HG03460 (cell line): Measurements from ENCODE around the gene CYP17A1.
"Not testable (repeated sequence)": the region's sequence is repeated elsewhere in the genome, so short reads cannot be mapped to it uniquely, and the experiment has no call there.

Experiments used
- ATAC-seq: cut with Tn5 transposase; IDR thresholded peaks from one replicate; pipeline ENCODE4 v1.9.1; 2021; ENCODE audit not compliant: unreplicated experiment

CYP17A1 gene, protein sequence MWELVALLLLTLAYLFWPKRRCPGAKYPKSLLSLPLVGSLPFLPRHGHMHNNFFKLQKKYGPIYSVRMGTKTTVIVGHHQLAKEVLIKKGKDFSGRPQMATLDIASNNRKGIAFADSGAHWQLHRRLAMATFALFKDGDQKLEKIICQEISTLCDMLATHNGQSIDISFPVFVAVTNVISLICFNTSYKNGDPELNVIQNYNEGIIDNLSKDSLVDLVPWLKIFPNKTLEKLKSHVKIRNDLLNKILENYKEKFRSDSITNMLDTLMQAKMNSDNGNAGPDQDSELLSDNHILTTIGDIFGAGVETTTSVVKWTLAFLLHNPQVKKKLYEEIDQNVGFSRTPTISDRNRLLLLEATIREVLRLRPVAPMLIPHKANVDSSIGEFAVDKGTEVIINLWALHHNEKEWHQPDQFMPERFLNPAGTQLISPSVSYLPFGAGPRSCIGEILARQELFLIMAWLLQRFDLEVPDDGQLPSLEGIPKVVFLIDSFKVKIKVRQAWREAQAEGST

DNA sequence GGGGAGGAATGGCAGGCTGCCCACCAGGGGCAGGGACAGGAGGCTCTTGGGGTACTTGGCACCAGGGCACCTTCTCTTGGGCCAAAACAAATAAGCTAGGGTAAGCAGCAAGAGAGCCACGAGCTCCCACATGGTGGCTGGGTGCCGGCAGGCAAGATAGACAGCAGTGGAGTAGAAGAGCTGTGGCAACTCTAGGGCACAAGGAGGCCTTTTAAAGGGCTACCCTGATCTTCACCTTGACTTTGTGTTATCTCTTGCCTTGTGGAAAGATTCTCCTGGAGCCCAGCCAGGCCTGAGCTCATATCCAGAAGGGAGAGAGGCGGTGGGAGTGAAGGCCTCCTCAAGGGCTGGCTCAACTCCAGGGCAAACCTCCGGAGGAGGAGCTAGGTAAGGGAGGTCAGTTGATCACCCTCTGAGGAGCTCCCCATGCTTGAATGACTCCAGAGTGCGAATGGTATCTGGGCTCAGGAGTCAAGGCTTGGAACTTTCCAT lies at the start of gene CYP17A1:
TSS of gene CYP17A1 (minus strand) at position 184 of the 492 bp plus-strand sequence. CDS start at position 132, 52 bp downstream.
- no peak for ATAC-seq

DNA sequence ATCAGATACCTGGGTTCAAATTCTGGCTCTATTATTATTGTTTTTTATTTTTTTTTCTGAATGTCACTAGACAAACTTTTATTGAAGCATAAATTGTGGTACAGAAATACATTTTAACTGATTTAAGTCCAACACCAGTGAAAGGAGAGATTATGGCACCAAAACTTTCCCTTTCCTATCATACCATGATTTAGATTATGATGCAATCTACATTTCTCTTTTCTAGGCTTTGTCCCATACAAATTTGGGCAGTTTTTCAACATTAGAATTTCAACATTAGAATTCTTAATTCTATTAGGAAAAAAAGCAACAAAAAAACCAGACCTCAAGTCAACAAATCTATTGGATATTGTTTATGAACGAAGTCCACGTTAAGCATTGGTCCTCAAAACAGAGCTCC lies 43.0 kb upstream of the CYP17A1 start:
- no peak for ATAC-seq

DNA sequence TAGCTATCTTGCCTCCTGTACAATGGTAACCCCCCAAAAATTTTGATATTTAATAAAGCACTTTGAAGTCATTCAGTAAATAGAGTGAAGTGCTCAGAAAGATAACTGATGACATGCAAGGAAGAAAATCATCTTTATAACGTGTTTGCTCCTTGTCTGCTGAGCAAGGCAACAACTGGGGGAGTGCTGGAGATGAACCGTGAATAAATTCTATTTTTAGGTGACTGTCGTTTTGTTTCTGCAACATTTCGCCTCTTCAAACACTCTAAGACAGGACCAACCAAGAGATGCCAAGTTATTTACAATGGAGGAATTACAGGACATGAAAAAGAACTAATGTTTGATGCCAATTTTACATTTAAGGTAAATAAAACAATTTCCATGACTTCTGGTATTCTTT lies 41.4 kb upstream of the CYP17A1 start:
- no peak for ATAC-seq

DNA sequence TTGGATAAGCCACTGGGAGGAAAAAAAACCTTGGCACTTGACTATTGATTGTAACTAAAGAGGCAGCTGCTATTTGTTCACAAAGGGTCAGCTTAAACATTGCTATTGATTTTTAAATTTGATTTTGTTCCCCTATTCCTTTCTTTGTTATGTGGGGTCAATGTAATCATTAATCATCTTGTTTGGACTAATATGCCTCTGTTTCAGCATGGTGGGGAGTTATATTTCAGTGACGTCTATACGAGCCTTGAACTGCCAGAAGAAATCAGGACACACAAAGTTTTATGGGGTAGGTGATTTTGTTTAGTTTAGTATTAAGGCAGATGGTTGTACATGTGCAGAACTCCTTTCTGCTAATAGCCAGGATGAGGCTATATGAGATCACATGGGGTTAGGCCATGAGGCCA lies 39.5 kb upstream of the CYP17A1 start:
- no peak for ATAC-seq

DNA sequence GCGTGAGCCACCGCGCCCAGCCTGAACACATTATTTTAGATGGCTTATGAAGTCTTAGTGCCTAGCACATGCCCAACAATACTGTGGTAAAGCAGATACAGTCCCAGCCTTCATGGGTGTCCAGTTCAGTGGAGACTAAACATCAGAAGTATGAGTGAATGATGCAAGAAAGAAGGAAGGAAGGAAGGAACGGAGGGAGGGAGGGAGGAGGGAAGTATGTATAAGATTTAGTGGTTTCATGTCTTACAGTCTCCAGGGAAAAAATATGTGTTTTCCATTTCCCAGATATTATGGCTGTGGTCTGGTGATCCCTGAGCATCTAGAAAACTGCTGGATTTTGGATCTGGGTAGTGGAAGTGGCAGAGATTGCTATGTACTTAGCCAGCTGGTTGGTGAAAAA lies 35.0 kb upstream of the CYP17A1 start:
- ATAC-seq, result no peak

DNA sequence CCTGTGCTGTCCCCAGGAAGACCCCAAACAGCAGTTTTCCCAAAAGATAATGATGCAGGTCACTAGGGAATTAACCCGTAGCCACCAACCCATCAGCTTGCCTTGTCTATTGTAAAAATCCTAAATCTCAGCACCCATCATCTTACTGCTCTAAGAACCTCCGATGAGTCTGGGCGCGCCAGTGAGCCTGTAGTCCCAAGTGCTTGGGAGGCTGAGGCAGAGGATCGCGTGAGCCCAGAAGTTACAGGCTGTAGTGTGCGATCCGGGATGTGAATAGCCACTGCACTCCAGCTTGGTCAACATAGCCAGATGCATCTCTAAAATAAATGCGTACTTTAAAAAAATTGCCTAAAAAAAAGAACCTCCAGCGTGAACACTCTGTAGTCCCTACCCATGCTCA lies 33.0 kb upstream of the CYP17A1 start:
- ATAC-seq, result no peak

DNA sequence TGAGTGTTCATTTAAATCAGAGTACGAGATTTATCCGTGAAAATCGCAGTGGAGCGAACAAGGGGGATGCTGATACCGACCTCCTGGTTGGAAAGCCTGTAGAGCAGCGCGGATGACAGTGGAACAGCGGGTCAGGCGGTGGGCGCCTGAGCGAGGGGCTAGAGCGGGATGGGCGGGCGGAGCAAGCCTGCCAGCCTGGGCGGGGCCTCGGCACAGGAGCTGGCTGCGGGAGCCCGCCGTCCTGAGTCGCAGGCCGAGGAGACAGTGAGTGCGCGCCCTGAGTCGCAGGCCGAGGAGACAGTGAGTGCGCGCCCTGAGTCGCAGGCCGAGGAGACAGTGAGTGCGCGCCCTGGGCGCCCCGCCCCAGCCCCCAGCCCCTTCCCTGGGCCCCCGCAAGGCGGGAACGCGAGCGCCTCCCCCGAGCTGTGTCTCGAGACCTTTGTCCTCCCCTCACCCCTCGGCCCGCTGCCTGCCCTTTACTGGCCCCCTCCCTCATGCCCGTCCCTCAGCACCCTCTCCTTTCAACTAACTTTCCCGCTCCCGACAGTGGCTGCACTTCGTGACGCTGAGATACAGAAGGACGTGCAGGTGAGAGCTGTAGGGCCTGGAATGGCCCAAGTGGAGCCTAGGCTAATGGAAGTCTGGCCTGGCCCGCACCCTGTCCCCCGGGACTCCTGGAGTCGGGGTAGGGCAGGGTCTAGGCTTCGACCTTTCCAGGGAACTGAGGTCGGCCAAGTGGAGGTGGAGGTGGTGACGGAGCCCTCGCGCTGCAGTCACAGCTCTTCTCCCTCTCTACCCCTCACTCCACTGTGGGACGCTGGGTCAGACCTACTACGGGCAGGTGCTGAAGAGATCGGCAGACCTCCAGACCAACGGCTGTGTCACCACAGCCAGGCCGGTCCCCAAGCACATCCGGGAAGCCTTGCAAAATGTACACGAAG lies 32.3 kb upstream of the CYP17A1 start, which contains the start of gene AS3MT:
TSS of gene AS3MT (plus strand) at position 213 of the 941 bp plus-strand sequence. CDS start at position 336, 123 bp downstream.
- ATAC-seq, result no peak

DNA sequence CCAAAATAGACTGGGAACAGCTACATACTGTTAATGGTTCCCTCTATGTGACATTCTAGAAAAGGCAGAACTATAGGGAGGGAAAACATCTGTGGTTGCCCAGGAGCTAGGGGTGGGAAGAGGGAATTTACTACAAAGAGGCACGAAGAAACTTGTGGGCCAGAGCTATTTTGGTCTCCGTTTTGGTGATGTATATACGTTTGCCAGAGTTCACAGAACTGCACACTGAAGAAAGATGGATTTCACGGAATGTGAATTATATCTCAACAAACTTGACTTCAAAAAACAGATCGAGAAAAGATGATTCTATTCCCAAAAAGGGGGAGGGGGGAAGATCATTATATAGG lies 31.7 kb upstream of the CYP17A1 start:
- no peak for ATAC-seq

DNA sequence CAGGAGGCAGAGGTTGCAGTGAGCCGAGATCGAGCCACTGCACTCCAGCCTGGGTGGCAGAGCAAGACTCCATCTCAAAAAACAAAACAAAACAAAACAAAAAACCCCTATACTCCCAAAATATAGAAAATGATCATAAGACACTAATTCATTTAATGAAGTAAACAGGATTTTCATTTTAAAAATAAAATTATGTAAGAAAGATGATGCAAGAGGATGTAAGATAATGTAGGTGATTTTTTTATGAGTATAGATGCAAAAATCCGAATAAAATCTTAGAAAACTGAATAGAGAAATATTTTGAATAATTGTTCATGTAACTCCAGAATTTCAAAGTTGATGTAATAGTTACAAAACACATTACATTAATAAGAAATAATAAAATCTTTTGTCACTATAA lies 28.4 kb upstream of the CYP17A1 start:
- ATAC-seq, result no peak

DNA sequence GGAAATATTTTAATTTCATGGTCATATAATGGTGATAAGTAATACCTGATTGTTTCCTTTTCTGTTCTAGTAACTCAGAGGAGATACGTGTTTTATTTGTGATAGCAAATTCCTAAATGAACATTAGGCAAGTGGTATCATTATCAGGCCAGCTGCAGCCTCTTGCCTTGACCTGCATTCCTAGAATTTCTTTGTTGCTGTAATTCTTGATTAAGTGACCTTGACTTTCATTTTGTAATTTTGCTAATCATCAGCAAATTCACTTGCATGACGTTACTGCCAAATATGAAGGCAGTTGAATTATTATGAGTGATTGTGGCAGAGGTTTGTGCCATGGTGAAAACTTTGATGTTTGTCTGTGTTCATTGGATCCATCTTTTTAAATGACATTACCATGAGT lies 26.4 kb upstream of the CYP17A1 start:
- ATAC-seq, result no peak

DNA sequence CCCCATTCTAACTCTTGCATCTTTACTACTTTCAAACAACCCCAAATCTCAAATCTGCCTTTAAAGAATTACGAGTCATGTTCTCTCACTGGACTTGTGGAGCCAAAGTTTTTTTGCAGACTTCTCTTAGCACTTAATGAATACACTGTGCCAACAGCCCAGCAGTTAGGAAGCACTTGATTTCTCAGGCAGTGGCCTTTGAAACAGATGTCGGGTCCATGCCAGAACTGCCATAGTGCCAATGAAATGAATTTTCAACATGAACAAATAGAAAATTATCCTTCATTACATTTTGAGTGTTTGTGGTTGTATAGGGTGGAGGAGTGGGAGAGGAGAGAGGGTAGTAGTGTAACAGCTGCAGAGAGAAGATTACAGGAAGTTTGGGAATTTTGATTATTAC lies 22.7 kb upstream of the CYP17A1 start:
- ATAC-seq, result no peak

DNA sequence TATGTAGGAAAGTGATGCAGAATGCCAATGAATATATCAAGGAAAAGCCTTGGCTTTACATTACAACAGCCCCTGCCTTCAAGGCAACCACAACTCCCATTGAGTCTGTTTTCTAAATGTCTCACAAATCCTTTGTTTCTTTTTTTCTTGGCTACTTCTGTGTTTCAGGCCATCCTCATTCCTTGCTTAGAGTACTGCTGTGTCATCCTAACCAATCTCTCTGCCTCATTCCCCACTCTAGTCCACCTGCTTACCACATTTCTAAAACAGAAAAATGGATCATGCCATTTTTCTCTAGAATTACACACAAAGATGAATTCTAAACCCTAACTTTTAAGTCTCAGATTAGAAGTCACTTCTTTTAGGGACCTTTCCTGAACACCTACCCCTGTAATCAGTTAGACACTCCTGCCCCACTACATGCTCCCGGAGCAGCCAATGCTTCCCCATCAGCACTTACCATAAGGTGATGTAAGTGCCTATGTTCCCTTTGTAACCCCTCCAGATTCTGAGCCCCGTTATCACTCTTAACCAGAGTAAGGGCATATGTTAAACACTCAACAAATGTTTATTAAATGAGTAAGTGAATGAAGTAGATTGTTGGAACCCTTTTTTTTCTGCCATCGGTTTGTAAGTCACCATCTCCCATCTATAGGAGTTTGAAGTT lies 19.7 kb upstream of the CYP17A1 start:
- ATAC-seq, result no peak

DNA sequence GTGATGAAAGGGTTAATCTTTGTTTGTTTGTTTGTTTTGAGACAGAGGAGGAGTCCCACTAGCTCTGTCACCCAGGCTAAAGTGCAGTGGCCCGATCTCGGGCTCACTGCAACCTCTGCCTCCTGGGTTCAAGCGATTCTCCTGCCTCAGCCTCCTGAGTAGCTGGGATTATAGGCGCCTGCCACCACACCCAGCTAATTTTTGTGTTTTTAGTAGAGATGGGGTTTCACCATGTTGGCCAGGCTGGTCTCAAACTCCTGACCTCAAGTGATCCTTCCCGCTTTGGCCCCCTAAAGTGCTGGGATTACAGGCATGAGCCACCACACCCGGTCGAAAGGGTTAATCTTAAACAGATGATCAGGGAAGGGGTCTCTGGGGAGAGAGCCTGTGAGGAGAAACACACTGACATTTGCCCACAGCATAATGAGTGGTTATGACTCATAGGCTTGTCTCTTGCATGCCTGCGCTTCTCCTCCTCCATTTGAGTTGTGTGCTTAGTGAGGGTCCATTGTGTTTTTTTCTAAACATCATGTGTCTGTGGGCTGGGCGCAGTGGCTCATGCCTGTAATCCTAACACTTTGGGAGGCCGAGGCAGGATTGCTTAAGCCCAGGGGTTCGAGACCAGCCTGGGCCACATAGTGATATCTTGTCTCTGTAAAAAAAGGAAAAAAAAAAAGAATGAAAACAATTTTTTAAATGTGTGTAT lies 18.7 kb upstream of the CYP17A1 start:
- not testable (repeated sequence) for ATAC-seq

DNA sequence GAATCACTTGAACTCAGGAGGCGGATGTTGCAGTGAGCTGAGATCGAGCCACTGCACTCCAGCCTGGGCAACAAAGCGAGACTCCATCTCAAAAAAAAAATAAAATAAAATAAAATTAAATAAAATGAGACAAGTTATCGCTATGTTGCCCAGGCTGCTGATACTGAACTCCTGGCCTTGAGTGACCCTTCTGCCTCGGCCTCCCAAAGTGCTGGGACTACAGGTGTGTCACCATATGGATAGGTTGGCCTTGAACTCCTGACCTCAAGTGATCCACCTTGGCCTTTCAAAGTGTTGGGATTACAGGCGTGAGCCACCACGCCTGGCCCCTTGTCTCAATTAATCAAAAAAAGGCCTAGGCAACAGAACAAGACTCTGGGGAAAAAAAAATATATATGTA lies 16.0 kb upstream of the CYP17A1 start:
- not testable (repeated sequence) for ATAC-seq

DNA sequence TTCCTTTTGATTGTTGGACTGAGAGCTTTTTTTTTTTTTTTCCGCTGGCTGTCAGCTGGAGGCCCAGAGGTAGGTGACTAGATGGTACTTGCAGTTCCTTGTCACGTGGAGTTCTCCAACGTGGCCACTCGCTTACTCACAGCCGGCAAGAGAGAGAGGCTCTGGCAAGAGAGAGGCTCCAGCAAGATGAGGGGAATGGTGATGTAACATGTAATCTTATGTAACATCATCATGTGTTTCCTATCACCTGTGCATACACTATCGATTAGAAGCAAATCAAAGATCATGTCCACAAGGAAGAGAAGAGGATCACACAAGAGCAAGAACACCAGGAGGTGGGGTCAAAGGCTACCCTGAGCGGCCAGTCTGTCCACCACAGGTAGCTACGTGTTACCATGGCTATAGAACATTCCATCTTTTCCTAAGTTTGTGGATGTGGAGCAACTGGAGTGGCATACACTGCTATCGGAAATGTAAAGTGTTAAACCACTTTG lies 12.9 kb upstream of the CYP17A1 start:
- ATAC-seq, result no peak

DNA sequence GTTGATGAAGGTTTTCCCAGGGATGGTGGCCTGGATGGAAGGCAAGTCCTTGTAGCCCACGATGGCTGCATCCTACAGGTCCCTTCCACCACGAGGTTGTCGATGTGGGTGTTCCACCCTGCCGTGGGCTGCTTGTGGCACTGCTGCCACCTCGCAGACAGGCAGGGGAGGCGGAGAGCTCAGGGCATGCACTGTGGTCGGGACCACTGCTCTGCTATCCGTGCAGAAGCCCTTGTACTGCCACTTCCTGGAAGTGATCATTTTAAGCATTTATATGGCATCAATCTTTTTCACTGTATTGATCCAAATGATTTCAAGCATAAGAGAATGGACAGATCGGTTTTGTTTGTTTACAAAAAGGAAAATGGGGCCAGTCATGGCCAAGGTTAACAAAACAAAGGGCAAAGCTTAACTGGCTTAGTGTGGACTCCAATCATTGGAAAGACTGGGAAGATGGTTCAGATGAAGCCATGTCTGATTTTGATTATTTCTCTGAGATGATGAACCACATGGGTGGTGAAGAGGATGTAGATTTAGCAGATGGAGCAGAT lies 8.2 kb upstream of the CYP17A1 start:
- ATAC-seq, result no peak

DNA sequence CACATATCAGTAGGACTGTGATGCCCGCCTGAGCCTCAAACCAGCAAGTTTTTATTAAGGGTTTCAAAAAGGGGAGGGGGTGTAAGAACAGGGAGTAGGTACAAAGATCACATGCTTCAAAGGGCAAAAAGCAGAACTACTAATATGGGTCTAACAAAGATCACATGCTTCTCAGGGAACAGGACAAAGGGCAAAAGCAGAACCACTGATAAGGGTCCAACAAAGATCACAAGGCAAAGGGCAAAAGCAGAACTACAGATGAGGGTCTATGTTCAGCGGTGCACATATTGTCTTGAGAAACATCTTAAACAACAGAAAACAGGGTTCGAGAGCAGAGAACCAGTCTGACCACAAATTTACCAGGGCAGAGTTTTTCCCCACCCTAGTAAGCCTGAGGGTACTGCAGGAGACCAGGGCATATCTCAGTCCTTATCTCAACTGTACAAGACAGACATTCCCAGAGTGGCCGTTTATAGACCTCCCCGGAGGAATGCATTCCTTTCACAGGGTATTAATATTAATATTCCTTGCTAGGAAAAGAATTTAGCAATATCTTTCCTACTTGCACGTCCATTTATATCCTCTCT lies 7.1 kb upstream of the CYP17A1 start:
- ATAC-seq, result not testable (repeated sequence)

DNA sequence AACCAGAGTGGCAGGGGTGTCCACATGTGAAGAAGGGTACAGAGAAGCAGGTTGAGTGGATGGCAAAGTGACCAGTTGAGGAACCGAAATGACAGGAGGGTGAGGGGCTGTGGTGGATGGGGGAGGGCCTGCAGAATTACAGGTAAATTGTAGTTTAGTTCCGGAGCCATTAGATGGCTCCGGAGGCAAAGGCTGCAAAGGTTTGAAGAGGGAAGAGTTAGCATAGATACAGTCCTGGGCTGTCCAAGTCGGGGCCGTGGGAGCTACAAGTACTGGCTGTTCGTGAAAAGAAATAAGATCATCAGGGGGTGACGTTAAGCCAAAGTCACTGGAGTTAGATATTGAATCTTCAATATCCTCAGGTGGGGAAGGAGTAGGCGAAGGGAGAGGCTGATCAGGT lies 5.9 kb upstream of the CYP17A1 start:
- ATAC-seq, result not testable (repeated sequence)

DNA sequence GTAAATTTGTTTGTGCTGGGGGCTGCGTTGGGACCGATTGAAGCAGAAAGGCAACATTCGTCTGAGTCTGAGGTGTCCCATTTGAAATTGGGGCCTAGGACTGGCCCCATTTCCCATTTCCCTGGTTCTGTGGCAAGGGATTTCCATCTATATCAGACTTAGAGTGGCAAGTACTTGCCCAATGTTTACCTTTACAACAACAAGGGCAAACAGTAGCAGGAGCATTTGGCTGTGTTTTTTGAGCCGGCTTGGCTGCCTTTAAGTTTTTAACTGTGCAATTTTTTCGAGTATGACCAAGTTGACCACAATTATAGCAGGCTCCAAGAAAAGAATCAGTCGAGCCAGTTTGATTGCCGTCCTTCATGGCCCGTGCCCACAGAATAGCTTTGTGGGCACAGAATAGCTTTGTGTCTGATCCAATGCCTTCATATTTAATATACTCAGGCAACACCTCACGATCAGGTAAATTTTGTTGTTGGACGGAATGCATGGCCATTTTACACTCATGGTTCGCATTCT lies 4.7 kb upstream of the CYP17A1 start:
- ATAC-seq, result no peak
